ENCODE data around the gene JMJD6.
"Not testable (repeated sequence)": the region's sequence is repeated elsewhere in the genome, so short reads cannot be mapped to it uniquely, and the experiment has no call there.

Gene JMJD6

DNA sequence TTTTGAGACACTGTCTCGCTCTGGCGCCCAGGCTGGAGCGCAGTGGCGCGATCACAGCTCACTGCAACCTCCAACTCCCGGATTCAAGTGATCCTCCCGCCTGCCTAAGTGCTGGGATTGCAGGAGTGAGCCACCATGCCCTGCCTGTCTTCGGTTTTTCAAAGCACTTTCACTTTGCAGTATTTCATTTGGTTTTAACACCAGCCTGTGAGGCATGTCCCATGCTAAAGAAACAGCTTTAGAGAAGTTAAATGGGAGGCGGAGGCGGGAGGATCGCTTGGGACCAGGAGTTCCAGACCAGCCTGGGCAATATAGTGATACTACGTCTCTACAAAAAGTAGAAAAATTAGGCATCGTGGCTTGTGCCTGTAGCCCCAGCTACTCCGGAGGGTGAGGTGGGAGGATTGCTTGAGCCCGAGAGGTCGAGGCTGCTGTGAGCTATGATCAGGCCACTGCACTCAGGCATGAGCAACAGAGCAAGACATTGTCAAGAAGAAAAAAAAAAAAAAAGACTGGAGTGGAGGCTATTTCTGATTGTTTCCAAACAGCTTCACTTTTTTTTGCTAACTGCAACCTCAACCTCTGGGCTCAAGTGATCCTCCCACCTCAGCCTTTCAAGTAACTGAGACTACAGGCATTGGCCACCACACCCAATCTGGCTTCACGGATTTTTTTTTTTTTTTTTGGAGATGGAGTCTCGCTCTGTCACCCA, 1.5 kb upstream of the JMJD6 start:
- TF ChIP-seq, protein P1, sequence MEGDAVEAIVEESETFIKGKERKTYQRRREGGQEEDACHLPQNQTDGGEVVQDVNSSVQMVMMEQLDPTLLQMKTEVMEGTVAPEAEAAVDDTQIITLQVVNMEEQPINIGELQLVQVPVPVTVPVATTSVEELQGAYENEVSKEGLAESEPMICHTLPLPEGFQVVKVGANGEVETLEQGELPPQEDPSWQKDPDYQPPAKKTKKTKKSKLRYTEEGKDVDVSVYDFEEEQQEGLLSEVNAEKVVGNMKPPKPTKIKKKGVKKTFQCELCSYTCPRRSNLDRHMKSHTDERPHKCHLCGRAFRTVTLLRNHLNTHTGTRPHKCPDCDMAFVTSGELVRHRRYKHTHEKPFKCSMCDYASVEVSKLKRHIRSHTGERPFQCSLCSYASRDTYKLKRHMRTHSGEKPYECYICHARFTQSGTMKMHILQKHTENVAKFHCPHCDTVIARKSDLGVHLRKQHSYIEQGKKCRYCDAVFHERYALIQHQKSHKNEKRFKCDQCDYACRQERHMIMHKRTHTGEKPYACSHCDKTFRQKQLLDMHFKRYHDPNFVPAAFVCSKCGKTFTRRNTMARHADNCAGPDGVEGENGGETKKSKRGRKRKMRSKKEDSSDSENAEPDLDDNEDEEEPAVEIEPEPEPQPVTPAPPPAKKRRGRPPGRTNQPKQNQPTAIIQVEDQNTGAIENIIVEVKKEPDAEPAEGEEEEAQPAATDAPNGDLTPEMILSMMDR (IDR thresholded peaks at IDR 0.05; ENCODE audit: low read depth, low read length): no peak
- DNase-seq (ENCODE audit: low read depth in 2 of 2): peak; percentile 35 to 39
- peak overlapping the region; percentile 83 to 89 for H3K4me3 ChIP-seq (replicated peaks in 1 of 2; ENCODE audit: low read depth in 2 of 2, low read length in 2 of 2)

DNA sequence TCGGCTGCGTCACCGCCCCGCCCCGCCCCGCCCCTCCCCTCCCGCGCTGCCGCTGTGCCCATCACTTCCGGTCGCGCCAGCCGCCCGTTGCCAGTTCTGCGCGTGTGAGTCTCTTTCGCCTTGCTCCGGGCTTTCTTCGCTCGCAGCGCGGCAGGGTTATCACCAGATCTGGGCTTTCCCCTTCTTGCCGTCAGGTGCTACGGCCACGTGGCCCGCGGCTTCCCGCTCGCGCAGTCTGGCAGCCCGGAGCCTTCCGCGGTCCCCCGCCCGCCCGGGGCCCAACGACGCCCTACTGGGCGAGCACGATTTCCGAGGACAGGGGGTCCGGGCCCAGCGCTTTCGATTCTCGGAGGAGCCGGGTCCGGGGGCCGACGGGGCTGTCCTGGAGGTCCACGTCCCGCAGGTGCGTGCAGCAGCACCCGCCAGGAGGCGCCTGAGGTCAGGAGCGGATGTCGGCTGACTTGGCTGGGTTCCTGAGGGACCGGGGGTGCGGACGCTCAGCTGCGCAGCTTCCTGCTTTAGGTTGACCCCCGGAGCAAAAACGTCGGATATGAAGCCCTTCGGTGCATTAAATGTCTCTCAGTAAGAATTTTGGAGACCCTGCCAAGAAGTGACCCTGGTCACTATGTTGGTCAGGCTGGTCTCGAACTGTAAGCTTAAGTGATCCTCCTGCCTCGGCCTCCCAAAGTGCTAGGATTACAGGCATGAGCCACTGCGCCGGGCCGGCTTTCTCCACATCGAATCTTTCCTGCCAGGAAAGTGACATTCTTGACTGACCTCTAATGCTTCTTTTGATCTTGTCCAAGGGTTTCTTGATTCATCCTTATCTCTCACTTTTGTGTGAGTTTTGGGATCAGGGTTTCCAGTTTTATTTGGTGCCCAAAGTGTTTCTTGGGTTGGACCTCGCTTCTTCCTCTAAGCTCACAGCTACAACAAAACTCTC, 641 bp upstream of the JMJD6 start, which contains the start of gene METTL23:
Gene METTL23, plus strand, starts transcription at position 64 of the 943 bp plus-strand sequence. CDS start 2,872 bp downstream, outside the sequence.
- DNase-seq (ENCODE audit: low read depth in 2 of 2): peak; percentile 81 to 85
- TF ChIP-seq, protein P1 (IDR thresholded peaks at IDR 0.05; ENCODE audit: low read depth, low read length): peak; percentile 71

DNA sequence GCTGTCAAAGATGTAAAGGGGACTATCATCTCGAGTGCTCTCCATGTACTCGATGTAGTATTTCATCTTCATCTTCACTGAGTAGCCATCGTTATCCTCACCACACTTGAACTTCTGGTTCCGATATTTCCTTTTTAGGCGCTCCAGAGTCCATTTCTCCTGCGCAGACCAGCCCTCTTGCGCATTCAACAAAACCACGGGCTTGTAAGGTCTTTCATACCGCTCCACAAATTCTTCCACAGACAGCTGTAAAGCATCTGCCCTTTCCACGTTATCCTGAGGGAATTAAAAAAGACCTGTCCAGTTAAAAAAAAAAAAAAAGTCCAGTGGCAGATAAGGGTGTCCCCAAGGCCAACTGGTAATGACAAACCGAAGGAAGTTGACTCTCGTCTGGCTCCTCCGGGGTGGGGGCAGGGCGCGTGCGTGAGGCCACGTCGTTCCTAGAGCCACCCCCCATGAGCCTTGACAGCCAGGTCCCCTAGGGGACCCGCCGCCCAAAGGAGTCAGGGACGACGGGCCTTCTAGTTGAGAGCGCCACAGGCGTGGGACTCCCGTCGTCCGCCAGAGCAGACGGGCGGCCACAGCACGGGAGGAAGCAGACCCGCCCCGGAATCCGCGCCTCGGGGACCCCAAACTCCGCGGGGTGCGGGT, 701 bp downstream of the JMJD6 start:
- DNase-seq (ENCODE audit: low read depth in 2 of 2): peak; percentile 54 to 56
- TF ChIP-seq, protein P1 (IDR thresholded peaks at IDR 0.05; ENCODE audit: low read depth, low read length): no peak

More for the DNA sequence above, 641 bp upstream of the JMJD6 start, which contains the start of gene METTL23:
- H3K4me3 ChIP-seq (replicated peaks in 1 of 2; ENCODE audit: low read depth in 2 of 2, low read length in 2 of 2): peak within 1 kb of the TSS; percentile 83 to 89

DNA sequence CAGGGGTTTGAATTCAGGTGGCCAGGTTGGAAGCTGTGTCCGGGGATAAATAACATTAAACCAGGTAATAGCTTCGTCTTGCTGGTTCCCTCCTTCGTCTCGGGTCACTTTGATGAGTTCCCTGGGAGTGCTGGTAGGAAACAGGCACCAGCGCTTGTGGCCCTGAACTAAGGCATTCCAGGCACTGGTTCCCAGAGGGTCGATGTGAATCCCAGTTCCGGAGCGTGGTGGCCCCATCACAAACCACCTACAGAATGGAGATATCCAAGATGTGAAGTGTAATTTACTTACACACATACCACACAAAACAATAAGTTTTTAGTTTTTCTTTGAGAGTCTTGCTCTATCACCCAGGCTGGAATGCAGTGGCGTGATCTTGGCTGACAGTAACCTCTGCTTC, 2.6 kb downstream of the JMJD6 start:
- peak overlapping the region in 1 of 2 donors; percentile 14 for H3K4me3 ChIP-seq (replicated peaks in 1 of 2; ENCODE audit: low read depth in 2 of 2, low read length in 2 of 2)
- TF ChIP-seq, protein P1 (IDR thresholded peaks at IDR 0.05; ENCODE audit: low read depth, low read length): no peak

More for the DNA sequence above, 701 bp downstream of the JMJD6 start:
- H3K4me3 ChIP-seq (replicated peaks in 1 of 2; ENCODE audit: low read depth in 2 of 2, low read length in 2 of 2): peak overlapping the region; percentile 83 to 89

DNA sequence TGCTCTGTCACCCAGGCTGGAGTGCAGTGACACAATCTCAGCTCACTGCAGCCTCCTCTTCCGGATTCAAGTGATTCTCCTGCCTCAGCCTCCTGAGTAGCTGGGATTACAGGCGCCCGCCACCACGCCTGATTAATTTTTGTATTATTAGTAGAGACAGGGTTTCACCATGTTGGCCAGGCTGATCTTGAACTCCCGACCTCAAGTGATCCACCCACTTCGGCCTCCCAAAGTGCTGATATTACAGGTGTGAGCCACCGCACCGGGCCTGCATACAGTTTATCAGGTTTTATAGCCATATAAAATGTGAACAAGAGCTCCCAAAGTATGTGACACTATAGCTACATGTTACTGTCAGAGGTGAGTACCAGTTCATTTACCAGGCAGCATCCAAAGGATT, 3.4 kb downstream of the JMJD6 start:
- not testable (repeated sequence) for DNase-seq (ENCODE audit: low read depth in 2 of 2); H3K4me3 ChIP-seq (replicated peaks in 1 of 2; ENCODE audit: low read depth in 2 of 2, low read length in 2 of 2)

More for the DNA sequence above, 2.6 kb downstream of the JMJD6 start:
- DNase-seq (ENCODE audit: low read depth in 2 of 2): no peak

DNA sequence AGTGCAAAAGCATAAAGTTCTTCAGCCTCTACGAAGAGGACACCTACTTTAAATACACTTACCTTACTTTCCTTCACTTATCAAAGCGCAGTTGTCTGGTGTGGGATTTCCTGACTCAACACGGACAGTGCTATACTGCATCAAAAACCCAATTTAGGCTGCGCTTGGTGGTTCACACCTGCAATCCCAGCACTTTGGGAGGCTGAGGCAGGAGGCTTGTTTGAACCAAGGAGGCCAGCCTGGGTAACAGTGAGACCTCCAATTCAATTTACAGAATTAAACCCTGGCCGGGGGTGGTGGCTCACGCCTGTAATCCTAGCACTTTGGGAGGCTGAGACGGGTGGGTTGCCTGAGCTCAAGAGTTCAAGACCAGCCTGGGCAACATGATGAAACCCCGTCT, 4.1 kb downstream of the JMJD6 start:
- no peak overlapping the region for H3K4me3 ChIP-seq (replicated peaks in 1 of 2; ENCODE audit: low read depth in 2 of 2, low read length in 2 of 2)
- no peak for DNase-seq (ENCODE audit: low read depth in 2 of 2)
- TF ChIP-seq, protein P1 (IDR thresholded peaks at IDR 0.05; ENCODE audit: low read depth, low read length): no peak

Data from cardiac fibroblast (primary cell).